HG03565 (cell line): ENCODE results near the gene STK4.

ENCODE experiments used
- ATAC-seq: cut with Tn5 transposase; IDR thresholded peaks from one replicate; pipeline ENCODE4 v1.9.1; 2021; ENCODE audit warnings: mild to moderate bottlenecking, moderate library complexity; ENCODE audit not compliant: unreplicated experiment

The STK4 gene

GRCh38 chr20:45080867-45081624 lies 114.7 kb downstream of the STK4 start:
- ATAC-seq: no peak

- no peak for ATAC-seq
Observed at GRCh38 chr20:45082468-45082867, 116.2 kb downstream of the STK4 start.

- ATAC-seq: no peak
Observed at GRCh38 chr20:45083127-45083526, 116.8 kb downstream of the STK4 start.

- ATAC-seq: no peak
Observed at GRCh38 chr20:45085289-45085688, 119.0 kb downstream of the STK4 start.

GRCh38 chr20:45085867-45086266 lies 119.6 kb downstream of the STK4 start:
- no peak for ATAC-seq

- ATAC-seq: no peak
Observed at GRCh38 chr20:45087097-45087790, 120.9 kb downstream of the STK4 start.

- no peak for ATAC-seq
Observed at GRCh38 chr20:45087814-45088213, 121.5 kb downstream of the STK4 start.

- ATAC-seq: no peak
Observed at GRCh38 chr20:45088247-45088646, 121.9 kb downstream of the STK4 start.

GRCh38 chr20:45090481-45090880 lies 124.2 kb downstream of the STK4 start:
- ATAC-seq: no peak

- no peak for ATAC-seq
Observed at GRCh38 chr20:45091366-45091765, 125.1 kb downstream of the STK4 start.

GRCh38 chr20:45092898-45093297 lies 126.6 kb downstream of the STK4 start:
- ATAC-seq: no peak

GRCh38 chr20:45094201-45094600 lies 127.9 kb downstream of the STK4 start:
- ATAC-seq: no peak

GRCh38 chr20:45094864-45095574 lies 128.7 kb downstream of the STK4 start:
- no peak for ATAC-seq

GRCh38 chr20:45095805-45096238 lies 129.5 kb downstream of the STK4 start:
- ATAC-seq: no peak

GRCh38 chr20:45096781-45097180 lies 130.5 kb downstream of the STK4 start:
- ATAC-seq: no peak

GRCh38 chr20:45097485-45098102 lies 131.3 kb downstream of the STK4 start:
- ATAC-seq: no peak

- no peak for ATAC-seq
Observed at GRCh38 chr20:45098103-45098773, 131.9 kb downstream of the STK4 start.

- ATAC-seq: no peak
Observed at GRCh38 chr20:45100563-45101245, 134.4 kb downstream of the STK4 start, which contains the start of gene KCNS1. TSS of gene KCNS1 (minus strand) at chr20:45101127. CDS start at chr20:45099236, 1,891 bp downstream.

- no peak for ATAC-seq
Observed at GRCh38 chr20:45101333-45101850, 135.1 kb downstream of the STK4 start.

- no peak for ATAC-seq
Observed at GRCh38 chr20:45103072-45103471, 136.8 kb downstream of the STK4 start.
